Measurements from ENCODE around the gene CLCN1.

CLCN1 gene

GRCh38 chr7:143383642-143383957, 67.7 kb downstream of the CLCN1 start:
- no peak overlapping the region for H3K9ac ChIP-seq (ENCODE audit: low read length)
- no peak for TF ChIP-seq EZH2phosphoT487 (IDR thresholded peaks at IDR 0.05; ENCODE audit: low read length)
- TF ChIP-seq, protein P1, sequence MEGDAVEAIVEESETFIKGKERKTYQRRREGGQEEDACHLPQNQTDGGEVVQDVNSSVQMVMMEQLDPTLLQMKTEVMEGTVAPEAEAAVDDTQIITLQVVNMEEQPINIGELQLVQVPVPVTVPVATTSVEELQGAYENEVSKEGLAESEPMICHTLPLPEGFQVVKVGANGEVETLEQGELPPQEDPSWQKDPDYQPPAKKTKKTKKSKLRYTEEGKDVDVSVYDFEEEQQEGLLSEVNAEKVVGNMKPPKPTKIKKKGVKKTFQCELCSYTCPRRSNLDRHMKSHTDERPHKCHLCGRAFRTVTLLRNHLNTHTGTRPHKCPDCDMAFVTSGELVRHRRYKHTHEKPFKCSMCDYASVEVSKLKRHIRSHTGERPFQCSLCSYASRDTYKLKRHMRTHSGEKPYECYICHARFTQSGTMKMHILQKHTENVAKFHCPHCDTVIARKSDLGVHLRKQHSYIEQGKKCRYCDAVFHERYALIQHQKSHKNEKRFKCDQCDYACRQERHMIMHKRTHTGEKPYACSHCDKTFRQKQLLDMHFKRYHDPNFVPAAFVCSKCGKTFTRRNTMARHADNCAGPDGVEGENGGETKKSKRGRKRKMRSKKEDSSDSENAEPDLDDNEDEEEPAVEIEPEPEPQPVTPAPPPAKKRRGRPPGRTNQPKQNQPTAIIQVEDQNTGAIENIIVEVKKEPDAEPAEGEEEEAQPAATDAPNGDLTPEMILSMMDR (IDR thresholded peaks at IDR 0.05; ENCODE audit: low read length), result no peak
- no peak overlapping the region for H3K27ac ChIP-seq (ENCODE audit: low read length)
- no peaks in the 10 kb centered on the region for H3K79me2 ChIP-seq (ENCODE audit: low read length)
- peaks cover 7% of the 10 kb centered on the region for H3K4me1 ChIP-seq (ENCODE audit: low read length)
- DNase-seq, result no peak
- H3K27me3 ChIP-seq (replicated peaks; ENCODE audit: insufficient read depth, low read length), result no peaks in the 10 kb centered on the region
- H3K4me2 ChIP-seq (ENCODE audit: low read depth, low read length), result no peak overlapping the region
- no peak overlapping the region for H3K4me3 ChIP-seq (ENCODE audit: low read length)
- H3K36me3 ChIP-seq (replicated peaks; ENCODE audit: insufficient read depth, low read length), result no peaks in the 10 kb centered on the region
- no peaks in the 10 kb centered on the region for H4K20me1 ChIP-seq (ENCODE audit: insufficient read depth, low read length)
- H3K9me2 ChIP-seq (replicated peaks; ENCODE audit: insufficient read depth, low read length), result no peaks in the 10 kb centered on the region
- no peak overlapping the region for H2AFZ ChIP-seq (ENCODE audit: low read length)
- no peaks in the 10 kb centered on the region for H3F3A ChIP-seq (ENCODE audit: insufficient read depth, low read length)
- no peaks in the 10 kb centered on the region for H3K9me3 ChIP-seq (replicated peaks; ENCODE audit: insufficient read depth, low read length)

GRCh38 chr7:143384148-143384547, 68.2 kb downstream of the CLCN1 start:
- Histone ChIP-seq H3K4me1 (ENCODE audit: low read length) (peaks cover 7% of the 10 kb centered on the region), H3K9ac (ENCODE audit: low read length) (no peak overlapping the region), H3K4me2 (ENCODE audit: low read depth, low read length) (no peak overlapping the region), H3K27ac (ENCODE audit: low read length) (no peak overlapping the region), H3K36me3 (replicated peaks; ENCODE audit: insufficient read depth, low read length) (no peaks in the 10 kb centered on the region), H2AFZ (ENCODE audit: low read length) (no peak overlapping the region), H3K9me3 (replicated peaks; ENCODE audit: insufficient read depth, low read length) (no peaks in the 10 kb centered on the region), H3F3A (ENCODE audit: insufficient read depth, low read length) (no peaks in the 10 kb centered on the region), H3K27me3 (replicated peaks; ENCODE audit: insufficient read depth, low read length) (no peaks in the 10 kb centered on the region), H3K4me3 (ENCODE audit: low read length) (no peak overlapping the region), H4K20me1 (ENCODE audit: insufficient read depth, low read length) (no peaks in the 10 kb centered on the region), H3K79me2 (ENCODE audit: low read length) (no peaks in the 10 kb centered on the region), H3K9me2 (replicated peaks; ENCODE audit: insufficient read depth, low read length) (no peaks in the 10 kb centered on the region)
- no peak for DNase-seq
- TF ChIP-seq, protein P1 (IDR thresholded peaks at IDR 0.05; ENCODE audit: low read length), result no peak
- no peak for TF ChIP-seq EZH2 (optimal IDR thresholded peaks at IDR 0.05; ENCODE audit: low read depth, low read length)
- TF ChIP-seq EZH2phosphoT487 (IDR thresholded peaks at IDR 0.05; ENCODE audit: low read length), result no peak

DNA sequence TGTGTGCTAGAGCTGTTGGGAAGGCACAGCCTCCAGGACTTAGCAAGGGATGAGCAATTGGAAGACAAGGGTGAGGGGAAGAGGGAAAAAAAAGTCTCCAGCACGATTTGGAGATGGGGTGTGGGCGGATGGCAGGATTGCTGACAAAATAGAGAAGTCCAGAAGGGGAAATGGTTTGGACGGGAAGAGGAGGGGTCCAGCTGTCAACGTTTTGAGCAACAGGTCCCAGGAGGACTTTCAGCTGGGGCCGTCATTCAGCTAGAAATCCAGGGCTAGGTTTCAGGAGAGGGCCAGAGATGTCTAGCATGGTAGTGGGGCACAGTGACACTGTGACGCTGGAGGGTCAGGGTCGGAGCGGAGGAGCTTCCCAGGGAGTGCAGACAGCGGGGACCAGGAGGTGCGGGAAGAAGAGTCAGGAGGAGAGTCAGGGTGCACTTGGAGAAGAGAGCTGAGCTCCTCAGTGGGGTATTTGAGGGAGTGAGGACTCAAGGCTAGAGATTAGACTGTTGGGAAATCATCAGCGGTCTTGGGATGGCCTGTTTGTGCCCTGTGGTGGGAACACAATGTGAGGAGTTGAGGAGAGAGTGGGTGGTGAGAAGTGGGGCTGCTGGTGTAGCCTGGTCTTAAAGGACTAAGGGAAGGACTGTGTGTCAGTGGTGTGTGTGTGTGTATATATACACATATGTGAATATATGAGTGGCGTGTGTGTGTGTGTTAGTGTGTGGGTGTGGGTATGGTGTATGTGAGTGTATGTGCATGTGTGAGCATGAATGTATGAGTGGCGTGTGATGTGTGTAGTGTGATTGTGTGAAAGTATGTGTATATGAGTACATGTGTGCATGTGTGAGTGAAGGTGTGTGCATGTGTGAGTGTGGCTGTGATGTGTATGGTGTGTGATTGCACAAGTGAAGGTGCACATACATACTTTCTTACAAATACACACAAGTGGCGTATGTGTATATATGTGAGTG, 69.0 kb downstream of the CLCN1 start:
- DNase-seq, result no peak
- Histone ChIP-seq H3K36me3 (replicated peaks; ENCODE audit: insufficient read depth, low read length) (no peaks in the 10 kb centered on the region), H3K79me2 (ENCODE audit: low read length) (no peaks in the 10 kb centered on the region)

More for the DNA sequence above, 69.0 kb downstream of the CLCN1 start:
- Histone ChIP-seq H3K9ac (ENCODE audit: low read length) (no peak overlapping the region), H3K4me2 (ENCODE audit: low read depth, low read length) (no peak overlapping the region), H3K27ac (ENCODE audit: low read length) (no peak overlapping the region), H3K9me2 (replicated peaks; ENCODE audit: insufficient read depth, low read length) (no peaks in the 10 kb centered on the region), H3K4me1 (ENCODE audit: low read length) (peaks cover under 1% of the 10 kb centered on the region; the same call in 1 of the 2 replicates), H3K9me3 (replicated peaks; ENCODE audit: insufficient read depth, low read length) (no peaks in the 10 kb centered on the region), H4K20me1 (ENCODE audit: insufficient read depth, low read length) (no peaks in the 10 kb centered on the region), H2AFZ (ENCODE audit: low read length) (no peak overlapping the region), H3F3A (ENCODE audit: insufficient read depth, low read length) (no peaks in the 10 kb centered on the region), H3K27me3 (replicated peaks; ENCODE audit: insufficient read depth, low read length) (no peaks in the 10 kb centered on the region), H3K4me3 (ENCODE audit: low read length) (no peak overlapping the region)
- TF ChIP-seq, protein P1 (IDR thresholded peaks at IDR 0.05; ENCODE audit: low read length), result no peak
- no peak for TF ChIP-seq EZH2phosphoT487 (IDR thresholded peaks at IDR 0.05; ENCODE audit: low read length)
- TF ChIP-seq EZH2 (optimal IDR thresholded peaks at IDR 0.05; ENCODE audit: low read depth, low read length), result no peak
